Measurements from ENCODE around the gene SLC6A3. TPM values are rescaled to one million over a fixed set of nuclear protein-coding genes. Genes with fewer than 3 reads are reported as not detected.

Gene SLC6A3
- total RNA-seq, 4 donors from 2014 or later = 0.07 to 0.15 TPM; not detected in 2

- no peak for TF ChIP-seq POLR2A (IDR thresholded peaks at IDR 0.05)
- TF ChIP-seq CTCF (IDR thresholded peaks at IDR 0.05) = no peak
- Histone ChIP-seq H3K36me3 (no peaks in the 10 kb centered on the region), H3K9me3 (no peaks in the 10 kb centered on the region), H3K27me3 (no peaks in the 10 kb centered on the region), H3K4me3 (no peak overlapping the region), H3K4me1 (no peaks in the 10 kb centered on the region), H3K27ac (no peak overlapping the region)
- DNase-seq = no peak
- intact Hi-C loops (cut with DNase I; ENCODE audit: low total_unique reads) = no loop called here
Measured at GRCh38 chr5:1388383-1388967, 56.8 kb downstream of the SLC6A3 start.

- Histone ChIP-seq H3K27ac (no peak overlapping the region), H3K4me1 (no peaks in the 10 kb centered on the region), H3K36me3 (no peaks in the 10 kb centered on the region), H3K4me3 (no peak overlapping the region), H3K27me3 (no peaks in the 10 kb centered on the region), H3K9me3 (no peaks in the 10 kb centered on the region)
- DNase-seq = no peak
- intact Hi-C loops (cut with DNase I; ENCODE audit: low total_unique reads) = no loop called here
- no peak for TF ChIP-seq POLR2A (IDR thresholded peaks at IDR 0.05)
- TF ChIP-seq CTCF (IDR thresholded peaks at IDR 0.05) = no peak
Measured at GRCh38 chr5:1387876-1388275, 57.4 kb downstream of the SLC6A3 start.

DNA sequence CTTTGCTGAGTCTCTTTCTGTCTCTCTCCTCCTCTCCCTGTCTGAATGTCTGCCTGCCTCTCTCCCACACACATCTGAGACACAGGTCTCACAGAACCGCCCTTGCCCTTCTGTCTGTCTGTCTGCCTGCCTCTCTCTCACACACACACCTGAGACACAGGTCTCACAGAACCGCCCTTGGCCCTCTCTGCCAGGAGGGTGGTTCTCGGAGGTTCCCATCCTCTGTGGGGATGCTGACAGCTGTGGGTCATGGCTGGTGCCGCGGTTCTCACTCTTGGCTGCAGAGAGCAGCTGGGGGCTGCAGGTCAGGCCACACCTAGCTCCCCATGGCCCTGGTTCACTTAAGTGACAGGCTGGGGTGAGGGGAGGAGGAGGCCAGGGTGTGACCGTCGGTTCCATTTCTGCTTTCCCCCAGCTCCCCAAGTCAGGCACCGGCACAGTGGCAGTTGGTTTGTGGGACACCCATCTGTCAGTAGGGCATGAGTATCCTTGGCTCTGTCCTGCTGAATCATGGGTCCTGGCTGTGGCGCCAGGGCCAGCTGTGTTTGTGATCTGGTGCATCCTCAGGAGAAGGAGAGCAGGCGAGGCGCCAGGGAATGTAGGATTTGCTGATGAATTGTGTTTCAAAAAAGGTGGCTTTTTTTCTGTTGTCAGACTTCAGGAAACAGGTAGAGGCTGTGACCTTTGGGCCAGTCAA, 58.0 kb downstream of the SLC6A3 start:
- H3K36me3 ChIP-seq = no peaks in the 10 kb centered on the region
- no peaks in the 10 kb centered on the region for H3K9me3 ChIP-seq
- DNase-seq = no peak
- no peak for TF ChIP-seq CTCF (IDR thresholded peaks at IDR 0.05)
- TF ChIP-seq POLR2A (IDR thresholded peaks at IDR 0.05) = no peak
- H3K27ac ChIP-seq = no peak overlapping the region
- intact Hi-C loops (cut with DNase I; ENCODE audit: low total_unique reads) = no loop called here
- H3K27me3 ChIP-seq = no peaks in the 10 kb centered on the region
- H3K4me1 ChIP-seq = no peaks in the 10 kb centered on the region
- H3K4me3 ChIP-seq = no peak overlapping the region

DNA sequence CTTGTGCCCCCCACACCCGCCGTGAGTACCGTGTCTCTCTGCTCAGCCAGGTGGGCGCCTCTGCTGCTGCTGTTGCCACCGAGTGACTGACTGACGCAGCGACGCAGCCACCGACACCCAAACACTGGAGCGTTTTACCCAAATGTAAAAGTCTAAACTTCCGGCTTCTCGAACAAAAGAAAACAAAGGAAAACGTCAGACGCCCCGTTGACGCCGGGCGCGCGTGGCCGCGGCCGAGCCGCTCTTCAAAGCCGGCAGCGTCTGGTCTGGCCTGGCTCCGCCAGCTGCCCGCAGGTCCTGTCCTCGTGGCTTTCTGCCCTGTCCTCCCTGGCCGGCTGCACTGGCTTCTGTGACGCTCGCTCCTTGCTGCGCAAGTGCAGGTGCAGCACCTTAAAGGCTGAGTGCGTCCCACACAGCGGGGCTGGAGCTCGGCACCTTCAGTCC, 58.9 kb downstream of the SLC6A3 start:
- DNase-seq = peak in 1 of 2 donors; percentile 18
- no peaks in the 10 kb centered on the region for H3K27me3 ChIP-seq
- H3K9me3 ChIP-seq = no peaks in the 10 kb centered on the region
- no peaks in the 10 kb centered on the region for H3K36me3 ChIP-seq
- no peaks in the 10 kb centered on the region for H3K4me1 ChIP-seq
- TF ChIP-seq POLR2A (IDR thresholded peaks at IDR 0.05) (no peak), CTCF (IDR thresholded peaks at IDR 0.05) (no peak)
- no peak overlapping the region for H3K27ac ChIP-seq
- peak overlapping the region; percentile 34 to 50 for H3K4me3 ChIP-seq
- intact Hi-C loops (cut with DNase I; ENCODE audit: low total_unique reads) = no loop called here

Measured in uterus (tissue), 4 donors.